DOHH2 (cell line): ENCODE results near the gene PARD6A.

Source experiments
- EZH2phosphoT487 ChIP-seq: fragments of 200-600 bp; sonication (generic); IDR thresholded peaks from 2 replicates; pipeline ENCODE4 v1.6.1; 2017; ENCODE audit warnings: borderline replicate concordance, mild to moderate bottlenecking, antibody characterized with exemption, low read length, moderate library complexity, mixed read lengths
- TF ChIP-seq, protein P1 (sequence below): fragments of 200-600 bp; sonication (generic); IDR thresholded peaks from one replicate; pipeline ENCODE4 v1.5.1; 2014; ENCODE audit warnings: antibody characterized with exemption, mild to moderate bottlenecking, low read depth, low read length; ENCODE audit not compliant: poor library complexity, severe bottlenecking

DNA sequence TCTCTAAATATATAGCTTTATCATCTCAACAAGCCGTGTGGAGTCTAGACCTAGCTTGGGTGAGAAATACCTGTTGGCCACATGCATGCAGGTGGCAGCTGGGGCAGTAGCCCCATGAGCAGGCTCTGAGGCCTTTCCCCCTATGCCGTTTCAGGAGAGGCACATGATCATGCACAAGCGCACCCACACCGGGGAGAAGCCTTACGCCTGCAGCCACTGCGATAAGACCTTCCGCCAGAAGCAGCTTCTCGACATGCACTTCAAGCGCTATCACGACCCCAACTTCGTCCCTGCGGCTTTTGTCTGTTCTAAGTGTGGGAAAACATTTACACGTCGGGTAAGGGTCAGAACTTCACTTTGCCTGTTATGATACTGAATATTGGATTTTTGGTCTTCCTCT lies 32.5 kb upstream of the PARD6A start:
- TF ChIP-seq, protein P1, sequence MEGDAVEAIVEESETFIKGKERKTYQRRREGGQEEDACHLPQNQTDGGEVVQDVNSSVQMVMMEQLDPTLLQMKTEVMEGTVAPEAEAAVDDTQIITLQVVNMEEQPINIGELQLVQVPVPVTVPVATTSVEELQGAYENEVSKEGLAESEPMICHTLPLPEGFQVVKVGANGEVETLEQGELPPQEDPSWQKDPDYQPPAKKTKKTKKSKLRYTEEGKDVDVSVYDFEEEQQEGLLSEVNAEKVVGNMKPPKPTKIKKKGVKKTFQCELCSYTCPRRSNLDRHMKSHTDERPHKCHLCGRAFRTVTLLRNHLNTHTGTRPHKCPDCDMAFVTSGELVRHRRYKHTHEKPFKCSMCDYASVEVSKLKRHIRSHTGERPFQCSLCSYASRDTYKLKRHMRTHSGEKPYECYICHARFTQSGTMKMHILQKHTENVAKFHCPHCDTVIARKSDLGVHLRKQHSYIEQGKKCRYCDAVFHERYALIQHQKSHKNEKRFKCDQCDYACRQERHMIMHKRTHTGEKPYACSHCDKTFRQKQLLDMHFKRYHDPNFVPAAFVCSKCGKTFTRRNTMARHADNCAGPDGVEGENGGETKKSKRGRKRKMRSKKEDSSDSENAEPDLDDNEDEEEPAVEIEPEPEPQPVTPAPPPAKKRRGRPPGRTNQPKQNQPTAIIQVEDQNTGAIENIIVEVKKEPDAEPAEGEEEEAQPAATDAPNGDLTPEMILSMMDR = no peak
- no peak for TF ChIP-seq EZH2phosphoT487
